Caco-2 (cell line): Measurements from ENCODE around the gene SLCO4A1. TPM values are rescaled to one million over a fixed set of nuclear protein-coding genes. Genes with fewer than 3 reads are reported as not detected.

Experiments used
- BruUV-seq: library from RNA; stranded (reverse); fragments of 400-500 nt; replicated peaks from 2 replicates; lab custom pipeline; 2021; lab: Mats Ljungman, UMichigan
- CTCF ChIA-PET: fragments of 300-600 bp; sonication (Branson Sonifier 250); formaldehyde crosslinking; loops from one replicate; lab custom pipeline; 2022; ENCODE audit warnings: antibody characterized with exemption; lab: Charles Lee
- POLR2A ChIA-PET: fragments of 300-600 bp; sonication (Branson Sonifier 250); formaldehyde crosslinking; loops from one replicate; lab custom pipeline; 2022; ENCODE audit warnings: antibody characterized with exemption; lab: Charles Lee
- DNase-seq, 2 experiments: peaks; one replicate each; pipeline versions ENCODE4 v3.0.0 to v3.0.0-alpha.2; 2020 to 2022
- H3K27me3 ChIP-seq: replicated peaks from 2 replicates; pipeline ENCODE4 v1.6.0; 2011; ENCODE audit warnings: low read length; ENCODE audit not compliant: control insufficient read depth, insufficient read depth
- H3K36me3 ChIP-seq: 2 replicates; pipeline ENCODE4 v1.5.1; 2011; ENCODE audit warnings: low read length; ENCODE audit not compliant: control insufficient read depth, insufficient read depth
- H3K4me1 ChIP-seq: fragments of 250-450 bp; sonication (Bioruptor Pico); 2 replicates; pipeline ENCODE4 v1.5.1; 2020; ENCODE audit warnings: mild to moderate bottlenecking
- H3K4me3 ChIP-seq: 2 replicates; pipeline ENCODE4 v1.5.1; 2011; ENCODE audit warnings: low read depth, mild to moderate bottlenecking, control low read depth, low read length
- H3K9me3 ChIP-seq: fragments of 250-450 bp; sonication (Bioruptor Pico); 2 replicates; pipeline ENCODE4 v1.5.1; 2020; ENCODE audit warnings: mild to moderate bottlenecking, moderate library complexity
- H3K27ac Mint-ChIP-seq: one replicate; pipeline ENCODE4 v1.8.0; 2022; ENCODE audit warnings: mixed read lengths; ENCODE audit not compliant: unreplicated experiment
- H3K27me3 Mint-ChIP-seq: one replicate; pipeline ENCODE4 v1.8.0; 2022; ENCODE audit warnings: mixed read lengths; ENCODE audit not compliant: insufficient read depth, unreplicated experiment
- H3K36me3 Mint-ChIP-seq: one replicate; pipeline ENCODE4 v1.8.0; 2022; ENCODE audit warnings: mild to moderate bottlenecking, mixed read lengths; ENCODE audit not compliant: insufficient read depth, unreplicated experiment
- H3K4me1 Mint-ChIP-seq: one replicate; pipeline ENCODE4 v1.8.0; 2022; ENCODE audit warnings: low read depth, mixed read lengths; ENCODE audit not compliant: unreplicated experiment
- H3K4me3 Mint-ChIP-seq: one replicate; pipeline ENCODE4 v1.8.0; 2022; ENCODE audit warnings: mild to moderate bottlenecking, moderate library complexity, mixed read lengths; ENCODE audit not compliant: unreplicated experiment
- H3K9me3 Mint-ChIP-seq: one replicate; pipeline ENCODE4 v1.8.0; 2022; ENCODE audit warnings: mixed read lengths; ENCODE audit not compliant: unreplicated experiment
- CTCF ChIP-seq, 2 experiments: fragments of 200-600 bp in 1 of 2; IDR thresholded peaks; 1 replicate in 1 of 2; 2 replicates in 1 of 2; pipeline versions ENCODE4 v1.5.1 to v1.8.0; 2011 to 2022; ENCODE audit warnings: antibody characterized with exemption in 1 of 2, control low read depth in 1 of 2, inconsistent platforms in 1 of 2, low read depth in 1 of 2, low read length in 1 of 2, mild to moderate bottlenecking in 1 of 2, moderate library complexity in 1 of 2; ENCODE audit not compliant: insufficient read depth in 1 of 2, severe bottlenecking in 1 of 2, unreplicated experiment in 1 of 2
- intact Hi-C: fragments of 100-400 bp; cut with micrococcal nuclease; formaldehyde crosslinking; loops from one replicate; pipeline ENCODE4 v1.10.0; 2022; ENCODE audit not compliant: unreplicated experiment
- total RNA-seq: library from RNA; stranded (reverse); gene quantifications from 2 replicates; pipeline ENCODE4 v1.2.3, GENCODE V29; 2022

The SLCO4A1 gene
- total RNA-seq, 1 experiment from 2014 or later, result 18.7 TPM

GRCh38 chr20:62696434-62696957 is 54.2 kb downstream of the SLCO4A1 start:
- Mint-ChIP-seq H3K4me1 (no peaks in the 10 kb centered on the region), H3K27ac (no peak overlapping the region), H3K4me3 (no peak overlapping the region), H3K9me3 (no peaks in the 10 kb centered on the region), H3K27me3 (peaks cover 33% of the 10 kb centered on the region), H3K36me3 (no peaks in the 10 kb centered on the region)
- H3K4me1 ChIP-seq, result no peaks in the 10 kb centered on the region
- intact Hi-C loops, result no loop called here
- no TSS peak for BruUV-seq
- POLR2A ChIA-PET, result no interaction called here
- CTCF ChIA-PET, result interaction anchor here (0.6 kb wide), 1 partner anchor 111 kb away, joined by 3 read pairs; no protein-coding TSS in a partner anchor
- no peak for DNase-seq
- no peaks in the 10 kb centered on the region for H3K36me3 ChIP-seq
- no peaks in the 10 kb centered on the region for H3K9me3 ChIP-seq
- peaks cover 8% of the 10 kb centered on the region for H3K27me3 ChIP-seq
- TF ChIP-seq CTCF (IDR thresholded peaks at IDR 0.05; ENCODE audit: insufficient read depth in 1 of 2, low read depth in 1 of 2, low read length in 1 of 2, severe bottlenecking in 1 of 2, unreplicated experiment in 1 of 2), result no peak
- H3K4me3 ChIP-seq, result no peak overlapping the region

- no peak for TF ChIP-seq CTCF (IDR thresholded peaks at IDR 0.05; ENCODE audit: insufficient read depth in 1 of 2, low read depth in 1 of 2, low read length in 1 of 2, severe bottlenecking in 1 of 2, unreplicated experiment in 1 of 2)
- no TSS peak for BruUV-seq
- CTCF ChIA-PET, result interaction anchor here (0.6 to 1.6 kb wide), 3 partner anchors 8 to 111 kb away, joined by 3 to 7 read pairs (median 5); no protein-coding TSS in a partner anchor
- POLR2A ChIA-PET, result no interaction called here
- H3K27ac Mint-ChIP-seq, result no peak overlapping the region
- H3K4me3 Mint-ChIP-seq, result no peak overlapping the region
- H3K4me1 Mint-ChIP-seq, result no peaks in the 10 kb centered on the region
- intact Hi-C loops, result no loop called here
- H3K27me3 ChIP-seq, result peaks cover 8% of the 10 kb centered on the region
- H3K36me3 ChIP-seq, result no peaks in the 10 kb centered on the region
- no peak for DNase-seq
- no peaks in the 10 kb centered on the region for H3K36me3 Mint-ChIP-seq
- no peaks in the 10 kb centered on the region for H3K4me1 ChIP-seq
- peaks cover 34% of the 10 kb centered on the region for H3K27me3 Mint-ChIP-seq
- no peaks in the 10 kb centered on the region for H3K9me3 ChIP-seq
- H3K9me3 Mint-ChIP-seq, result no peaks in the 10 kb centered on the region
- H3K4me3 ChIP-seq, result no peak overlapping the region
Measured at GRCh38 chr20:62696989-62697388, 54.7 kb downstream of the SLCO4A1 start.

- Mint-ChIP-seq H3K9me3 (no peaks in the 10 kb centered on the region), H3K4me1 (no peaks in the 10 kb centered on the region), H3K27me3 (peaks cover 35% of the 10 kb centered on the region), H3K36me3 (no peaks in the 10 kb centered on the region), H3K4me3 (no peak overlapping the region), H3K27ac (no peak overlapping the region)
- TF ChIP-seq CTCF (IDR thresholded peaks at IDR 0.05; ENCODE audit: insufficient read depth in 1 of 2, low read depth in 1 of 2, low read length in 1 of 2, severe bottlenecking in 1 of 2, unreplicated experiment in 1 of 2), result no peak
- no TSS peak for BruUV-seq
- no peak for DNase-seq
- H3K9me3 ChIP-seq, result no peaks in the 10 kb centered on the region
- intact Hi-C loops, result no loop called here
- H3K4me3 ChIP-seq, result no peak overlapping the region
- H3K4me1 ChIP-seq, result no peaks in the 10 kb centered on the region
- H3K27me3 ChIP-seq, result peaks cover 10% of the 10 kb centered on the region
- ChIA-PET POLR2A (no interaction called here), CTCF (interaction anchor here (0.9 to 1.6 kb wide), 3 partner anchors 8 to 94 kb away, joined by 5 to 7 read pairs (median 5); no protein-coding TSS in a partner anchor)
- no peaks in the 10 kb centered on the region for H3K36me3 ChIP-seq
Measured at GRCh38 chr20:62697468-62697912, 55.2 kb downstream of the SLCO4A1 start.
